HG02642 (cell line): ENCODE data around the gene THAP6.

Experiments used
- ATAC-seq: cut with Tn5 transposase; IDR thresholded peaks from one replicate; pipeline ENCODE4 v1.9.1; 2021; ENCODE audit warnings: mild to moderate bottlenecking; ENCODE audit not compliant: unreplicated experiment, poor library complexity

Gene THAP6

DNA sequence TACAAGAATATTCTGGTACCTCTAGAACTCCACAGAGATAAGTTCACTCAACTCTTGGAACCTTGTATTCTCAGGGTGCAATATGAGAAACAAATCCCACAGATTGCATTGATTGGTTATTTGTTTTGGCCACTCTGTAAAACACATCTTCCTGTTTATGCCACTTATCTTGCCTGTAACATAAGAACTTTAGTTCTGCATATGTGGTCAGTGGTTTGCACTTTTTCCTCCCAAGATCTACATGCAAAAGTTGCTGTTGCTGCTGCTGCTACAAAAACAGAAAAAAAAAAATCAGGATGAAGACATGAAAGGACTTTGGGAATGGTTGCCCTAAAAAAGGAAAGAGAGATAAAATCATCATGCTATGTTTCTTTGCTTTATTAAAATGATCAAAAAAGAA lies 51.2 kb downstream of the THAP6 start:
- ATAC-seq, result no peak

DNA sequence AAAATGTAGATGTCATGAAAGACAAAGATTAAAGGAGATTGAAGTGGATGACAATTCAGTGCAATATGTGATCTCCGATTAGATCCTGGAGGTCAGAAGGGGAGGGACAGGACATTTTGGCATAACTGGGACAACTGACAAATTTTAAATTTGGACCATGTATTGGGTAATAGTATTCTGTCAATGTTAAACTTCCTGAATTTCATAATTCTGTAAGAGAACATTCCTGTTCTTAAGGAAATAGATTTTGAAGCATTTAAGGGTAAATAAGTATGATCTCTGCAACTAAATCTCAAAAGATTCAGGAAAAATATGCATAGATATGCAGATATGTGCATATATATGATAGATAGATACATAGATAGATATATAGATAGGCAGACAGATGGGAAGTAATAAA lies 52.6 kb downstream of the THAP6 start:
- no peak for ATAC-seq

GRCh38 chr4:75567725-75568124 lies 53.5 kb downstream of the THAP6 start:
- ATAC-seq, result no peak
